HG02623 (cell line): ENCODE measurements around the gene SLC25A28.

Experiments
- ATAC-seq: cut with Tn5 transposase; IDR thresholded peaks from one replicate; pipeline ENCODE4 v1.9.1; 2021; ENCODE audit warnings: moderate library complexity; ENCODE audit not compliant: unreplicated experiment

The SLC25A28 gene

DNA sequence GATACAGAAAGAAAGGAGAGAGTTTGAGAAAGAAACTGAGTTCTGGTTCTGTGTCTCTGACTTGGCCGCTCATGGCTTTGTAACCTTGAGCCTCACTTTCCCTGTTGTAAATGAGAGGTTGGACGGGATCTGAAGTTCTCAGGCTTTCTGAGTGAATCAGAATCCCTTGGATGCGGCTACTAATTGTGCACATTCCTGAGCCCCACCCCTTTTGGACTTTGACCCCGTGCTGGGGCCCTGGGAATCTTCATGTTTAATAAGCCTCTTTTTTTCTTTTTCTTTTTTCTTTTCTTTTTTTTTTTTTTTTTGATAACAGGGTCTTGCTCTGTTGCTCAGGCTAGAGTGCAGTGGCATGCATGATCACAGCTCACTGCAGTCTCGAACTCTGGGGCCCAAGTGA, 26.9 kb downstream of the SLC25A28 start:
- ATAC-seq: no peak

DNA sequence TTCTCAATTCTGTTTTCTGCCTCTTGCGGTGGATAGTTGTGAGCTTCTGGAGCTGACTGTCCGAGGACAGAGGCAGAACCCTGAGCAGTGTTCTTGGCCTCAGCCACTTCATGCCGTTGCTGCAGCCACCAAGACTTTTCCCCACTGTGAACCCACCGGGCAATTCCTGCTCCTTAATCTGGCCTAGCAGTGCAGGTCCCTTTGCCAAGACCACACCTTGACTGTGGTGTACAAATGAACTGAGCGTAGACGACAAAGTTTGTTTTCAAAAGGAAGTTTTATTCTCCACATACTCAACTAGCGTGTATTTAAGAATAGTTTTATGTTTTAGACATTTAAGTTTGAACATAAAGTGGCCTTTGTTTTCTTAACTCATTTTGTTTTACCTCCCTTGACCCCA, 29.4 kb downstream of the SLC25A28 start:
- ATAC-seq: no peak

DNA sequence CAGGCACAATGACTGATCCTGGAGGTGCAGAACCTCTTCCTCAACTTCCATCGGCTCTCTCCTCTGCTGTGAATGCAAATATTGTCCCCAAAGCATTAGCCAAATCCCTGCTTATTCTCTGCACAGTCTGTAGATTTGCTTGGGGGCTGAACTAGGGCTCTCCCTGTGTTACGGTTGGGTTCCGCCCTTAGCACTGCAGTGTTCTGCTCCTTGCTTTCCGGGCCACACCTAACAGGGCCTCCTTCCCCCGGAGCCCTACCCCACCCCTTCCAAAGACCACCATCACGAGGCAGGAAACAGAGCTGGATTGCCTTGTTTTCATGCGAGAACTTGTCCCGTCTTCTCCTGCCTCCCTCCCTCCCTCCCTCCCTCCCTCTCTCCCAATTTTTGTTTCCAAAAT, 36.6 kb downstream of the SLC25A28 start:
- no peak for ATAC-seq

DNA sequence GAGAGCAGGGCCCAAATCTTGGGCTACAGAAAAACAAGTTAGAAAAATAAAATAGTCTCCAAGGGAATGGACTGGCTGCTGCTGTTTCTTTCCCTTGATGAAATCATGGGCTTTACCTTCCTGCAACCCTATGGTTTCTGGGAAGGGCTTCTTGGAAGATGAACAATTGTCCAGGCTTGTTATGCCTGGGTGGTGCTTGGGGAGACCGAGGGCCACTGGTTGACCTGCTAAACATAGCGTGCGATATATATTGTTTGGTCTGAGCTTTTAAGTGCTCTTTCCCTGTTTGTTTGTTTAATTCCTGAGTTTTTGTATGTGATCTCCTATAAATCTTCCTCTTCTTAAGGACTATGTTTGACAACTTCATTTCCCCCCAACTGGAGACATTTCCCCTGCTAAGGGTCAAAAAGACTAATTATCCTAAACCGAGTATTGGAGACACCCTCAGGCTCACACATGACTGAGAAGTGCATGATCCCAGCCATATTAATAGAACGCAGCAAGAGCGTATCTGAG, 37.9 kb downstream of the SLC25A28 start:
- ATAC-seq: no peak

DNA sequence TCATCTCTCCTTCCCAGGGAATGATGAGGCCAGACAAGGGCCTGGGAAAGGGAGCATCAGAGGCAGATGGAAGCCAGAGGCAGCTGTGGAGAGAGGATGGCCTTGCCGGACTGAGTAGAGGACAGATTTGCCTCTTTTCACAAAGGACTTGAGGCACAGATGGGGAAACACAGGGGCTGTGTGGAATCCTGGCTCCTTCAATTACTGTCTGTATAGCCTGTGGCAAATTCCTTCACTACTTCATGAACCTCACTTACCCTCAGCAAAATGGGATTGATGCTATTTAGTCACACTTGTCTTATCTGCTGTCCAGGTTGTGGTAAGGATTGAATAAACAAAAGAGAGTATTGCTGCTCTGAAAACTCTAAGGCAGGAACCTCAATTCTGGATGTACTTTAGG, 40.3 kb downstream of the SLC25A28 start:
- no peak for ATAC-seq

DNA sequence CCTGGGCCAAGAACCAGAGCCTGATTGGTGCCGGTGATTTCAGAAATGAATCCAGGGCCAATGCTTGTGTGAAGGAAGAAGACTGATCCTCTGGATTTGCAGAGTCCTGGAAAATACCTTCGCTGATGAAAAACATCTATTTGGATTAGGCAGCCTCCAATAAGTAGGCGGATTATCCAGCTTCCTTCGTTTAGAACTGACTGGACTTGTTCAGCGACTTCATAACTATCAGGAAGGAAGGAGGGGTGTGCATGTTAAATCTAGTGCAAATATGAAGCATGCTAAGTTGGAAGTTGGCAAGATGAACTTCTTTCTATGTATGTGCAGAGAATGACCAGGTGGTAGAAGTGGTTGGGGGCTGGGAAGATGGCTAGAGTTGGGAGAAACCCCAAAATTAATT, 46.4 kb downstream of the SLC25A28 start:
- ATAC-seq: no peak

DNA sequence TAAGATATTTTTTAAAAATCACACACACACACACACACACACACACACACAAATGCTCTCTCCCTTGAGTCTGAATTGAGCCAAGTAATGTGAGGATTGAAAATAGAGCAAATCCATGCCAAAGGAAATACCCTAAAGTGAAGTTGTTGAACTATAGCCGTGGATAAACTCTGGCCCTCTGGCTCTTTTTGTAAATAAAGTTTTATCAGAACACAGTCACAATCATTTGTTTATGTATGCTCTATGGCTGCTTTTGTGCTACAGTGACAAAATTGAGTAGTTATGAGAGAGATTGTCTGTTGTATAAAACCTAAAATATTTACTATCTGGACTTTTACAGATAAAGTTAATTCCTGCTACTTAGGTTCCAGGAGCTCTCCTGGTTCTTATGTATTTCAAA, 48.4 kb downstream of the SLC25A28 start:
- no peak for ATAC-seq

DNA sequence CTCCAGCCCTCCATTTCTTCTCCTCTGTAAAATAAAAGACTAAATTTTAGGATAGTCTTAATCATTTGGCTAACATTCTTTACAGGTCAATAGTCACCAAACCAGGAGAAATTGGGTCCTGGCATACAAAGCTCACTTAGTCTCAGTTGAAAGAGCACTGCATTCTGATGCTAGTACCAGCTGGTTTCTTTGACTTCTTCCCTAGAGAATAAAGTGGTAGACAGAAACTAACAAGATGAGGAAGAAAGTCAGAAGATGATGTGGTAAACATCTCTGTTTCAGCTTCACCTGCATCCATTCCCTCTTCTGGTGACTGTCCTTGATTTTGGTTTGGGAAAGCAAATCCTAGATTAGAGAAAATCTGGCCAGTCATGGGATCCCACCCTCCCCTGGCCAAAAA, 50.3 kb downstream of the SLC25A28 start:
- ATAC-seq: no peak

DNA sequence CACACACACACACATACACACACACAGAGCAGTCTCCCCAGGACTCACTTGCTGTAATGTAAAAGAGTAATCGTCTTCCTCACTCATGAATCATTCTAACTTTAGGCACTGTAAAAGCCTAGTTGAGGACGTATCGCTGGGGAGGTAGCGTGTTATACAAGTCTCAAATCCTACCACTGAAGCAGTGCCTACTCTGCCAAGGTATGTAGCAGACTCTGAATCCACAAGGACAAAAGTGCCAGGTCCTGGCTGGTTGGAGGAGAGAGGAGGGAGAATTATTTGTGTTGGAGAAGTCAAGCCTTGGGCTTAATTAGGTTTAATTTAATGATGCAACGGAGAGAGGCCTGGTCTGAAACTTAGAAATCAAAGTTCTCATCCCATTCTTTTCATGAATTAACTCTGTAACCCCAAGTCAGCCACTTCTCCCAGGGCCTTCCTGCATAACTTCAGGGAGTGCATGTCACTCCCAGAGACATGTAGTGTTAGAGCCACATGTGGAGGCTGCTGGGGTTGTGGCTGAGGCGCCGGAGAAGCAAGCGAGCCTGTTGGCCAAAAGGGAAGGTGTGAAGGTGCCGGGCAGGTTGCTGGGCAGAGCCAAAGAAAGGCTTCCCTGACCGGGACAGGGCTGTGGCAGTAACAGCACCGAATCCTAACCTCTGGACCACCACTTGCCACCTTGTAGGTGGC, 50.8 kb downstream of the SLC25A28 start:
- no peak for ATAC-seq

DNA sequence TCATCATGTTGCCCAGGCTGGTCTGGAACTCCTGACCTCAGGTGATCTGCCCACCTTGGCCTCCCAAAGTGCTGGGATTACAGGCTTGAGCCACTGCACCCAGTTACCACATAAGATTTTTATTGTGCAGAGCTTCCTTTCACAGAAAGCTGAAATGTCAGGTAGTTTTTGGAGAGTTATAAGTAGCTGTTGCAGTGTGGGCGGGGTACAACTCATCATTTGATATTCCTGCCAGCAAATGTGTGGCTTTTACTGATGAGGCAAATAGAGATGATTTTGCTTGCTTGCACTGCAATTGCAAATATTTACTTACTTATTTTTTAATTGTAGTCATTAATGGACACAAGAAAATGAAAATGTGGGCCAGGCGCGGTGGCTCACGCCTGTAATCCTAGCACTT, 55.1 kb downstream of the SLC25A28 start:
- ATAC-seq: no peak

DNA sequence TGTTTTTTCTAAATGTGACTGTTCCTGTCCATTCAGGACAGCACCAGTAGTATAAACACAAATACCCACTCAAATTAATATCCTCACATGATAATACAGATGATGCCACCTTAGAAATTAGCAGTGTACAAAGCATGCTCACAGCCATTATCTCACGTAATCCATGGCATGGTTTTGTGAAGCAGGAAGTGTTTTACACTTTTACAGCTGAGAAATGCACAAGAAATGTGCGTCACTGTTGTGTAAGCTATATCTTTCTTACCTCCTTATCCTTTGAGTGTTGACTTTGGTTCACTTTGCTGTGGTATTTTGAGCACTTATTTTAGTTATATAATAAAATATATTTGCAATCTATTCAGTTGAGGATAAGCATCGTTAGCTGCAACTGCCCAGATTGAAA, 55.9 kb downstream of the SLC25A28 start:
- ATAC-seq: no peak

DNA sequence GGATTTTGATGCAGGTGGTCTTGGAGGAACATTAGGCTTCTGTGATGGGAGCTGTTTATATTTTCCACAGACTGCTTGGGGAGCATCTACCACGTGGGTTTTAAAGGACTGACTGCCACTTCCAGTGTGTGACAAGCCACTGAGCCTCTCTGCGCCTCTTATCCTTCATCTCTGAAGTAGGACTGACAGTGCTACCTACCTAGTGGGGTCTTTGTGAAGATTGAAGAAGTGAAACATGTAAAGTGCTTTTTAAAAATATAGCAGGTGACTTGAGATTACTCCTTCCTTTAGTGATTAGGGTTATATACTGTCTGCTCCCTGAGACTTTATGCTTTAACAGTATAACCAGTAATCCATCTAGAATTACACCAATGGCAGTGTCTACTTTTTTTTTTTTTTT, 57.6 kb downstream of the SLC25A28 start:
- ATAC-seq: no peak
